H1 (cell line): ENCODE data around the gene DNA2. TPM values are rescaled to one million over a fixed set of nuclear protein-coding genes. Genes with fewer than 3 reads are reported as not detected.

Source experiments
- CTCF ChIA-PET: fragments of 300-600 bp; sonication (Branson Sonifier 250); formaldehyde crosslinking; loops from one replicate; lab custom pipeline; 2021; ENCODE audit not compliant: partially characterized antibody; lab: Charles Lee
- POLR2A ChIA-PET: fragments of 300-600 bp; sonication (Branson Sonifier 250); formaldehyde crosslinking; loops from one replicate; lab custom pipeline; 2021; ENCODE audit warnings: inconsistent platforms; ENCODE audit not compliant: partially characterized antibody; lab: Charles Lee
- DNase-seq, 2 experiments: peaks; one replicate each; pipeline versions ENCODE4 v3.0.0 to v3.0.0-alpha.2; 2010 to 2022; ENCODE audit warnings: low spot score in 2 of 2, low read depth in 1 of 2, mixed read lengths in 1 of 2
- FAIRE-seq: peaks from 2 replicates; lab custom pipeline; 2011; peaks lifted over from hg19 to GRCh38; lab: Jason Lieb, UNC
- H2AFZ ChIP-seq: 2 replicates; pipeline ENCODE4 v1.8.1; 2012; ENCODE audit warnings: low read length, inconsistent platforms
- H2AK5ac ChIP-seq: 2 replicates; pipeline ENCODE4 v1.6.1; 2013; ENCODE audit warnings: low read depth, low read length
- H2BK120ac ChIP-seq: replicated peaks from 2 replicates; pipeline ENCODE3; 2013; ENCODE audit warnings: low read depth, low read length, inconsistent platforms
- H2BK12ac ChIP-seq: 2 replicates; pipeline ENCODE4 v1.6.1; 2013; ENCODE audit warnings: low read depth, low read length
- H2BK15ac ChIP-seq: 2 replicates; pipeline ENCODE4 v1.6.1; 2013; ENCODE audit warnings: low read length
- H2BK20ac ChIP-seq: 2 replicates; pipeline ENCODE4 v1.6.1; 2013; ENCODE audit warnings: low read length
- H2BK5ac ChIP-seq: 2 replicates; pipeline ENCODE4 v1.6.1; 2013; ENCODE audit warnings: low read depth, low read length
- H3K14ac ChIP-seq: 2 replicates; pipeline ENCODE4 v1.6.1; 2013; ENCODE audit warnings: inconsistent platforms; ENCODE audit not compliant: insufficient read length
- H3K18ac ChIP-seq: 2 replicates; pipeline ENCODE4 v1.6.1; 2013; ENCODE audit warnings: low read length; ENCODE audit errors: extremely low read depth
- H3K23ac ChIP-seq: 2 replicates; pipeline ENCODE4 v1.6.1; 2013; ENCODE audit warnings: inconsistent platforms; ENCODE audit not compliant: insufficient read length
- H3K23me2 ChIP-seq: 2 replicates; pipeline ENCODE4 v1.6.1; 2013; ENCODE audit warnings: low read depth, low read length
- H3K27ac ChIP-seq: 2 replicates; pipeline ENCODE4 v1.6.1; 2011; ENCODE audit warnings: low read depth, low read length, inconsistent platforms
- H3K27me3 ChIP-seq, 4 experiments: replicated peaks in 1 of 4; 1 replicate in 1 of 4; 2 replicates in 3 of 4; pipeline versions ENCODE4 v1.6.1 to v1.8.1; 2011 to 2013; ENCODE audit warnings: low read length in 3 of 4, mild to moderate bottlenecking in 3 of 4, inconsistent platforms in 2 of 4, mixed read lengths in 2 of 4, moderate library complexity in 1 of 4; ENCODE audit not compliant: control insufficient read depth in 3 of 4, insufficient read depth in 3 of 4; ENCODE audit errors: extremely low read depth in 1 of 4
- H3K36me3 ChIP-seq, 4 experiments: 2 replicates each; pipeline versions ENCODE4 v1.6.1 to v1.8.1; 2011 to 2013; ENCODE audit warnings: mild to moderate bottlenecking in 4 of 4, low read length in 3 of 4, moderate library complexity in 2 of 4, control low read depth in 1 of 4, inconsistent platforms in 1 of 4; ENCODE audit not compliant: insufficient read depth in 4 of 4, control insufficient read depth in 2 of 4
- H3K4ac ChIP-seq: replicated peaks from 2 replicates; pipeline ENCODE3; 2013; ENCODE audit warnings: low read length, low read depth, mixed read lengths, inconsistent platforms; ENCODE audit not compliant: insufficient read length
- H3K4me1 ChIP-seq, 4 experiments: replicated peaks in 1 of 4; 1 replicate in 1 of 4; 2 replicates in 3 of 4; pipeline versions ENCODE4 v1.6.1 to v1.8.1; 2011 to 2013; ENCODE audit warnings: low read length in 3 of 4, inconsistent platforms in 2 of 4, mixed read lengths in 1 of 4; ENCODE audit not compliant: insufficient read depth in 4 of 4, control insufficient read depth in 3 of 4
- H3K4me2 ChIP-seq, 2 experiments: 2 replicates each; pipeline versions ENCODE4 v1.6.1 to v1.8.1; 2011 to 2013; ENCODE audit warnings: low read depth in 2 of 2, low read length in 2 of 2, control low read depth in 1 of 2, inconsistent platforms in 1 of 2, mild to moderate bottlenecking in 1 of 2; ENCODE audit not compliant: insufficient read depth in 1 of 2
- H3K4me3 ChIP-seq, 4 experiments: fragments of 200-600, 300-600 bp in 1 of 4; sonication (generic), shearing (Covaris generic), sonication (Bioruptor Twin) in 1 of 4; 2 replicates each; pipeline versions ENCODE4 v1.5.1 to v1.8.1; 2011 to 2016; ENCODE audit warnings: low read length in 4 of 4, low read depth in 3 of 4, control low read depth in 2 of 4, inconsistent platforms in 2 of 4, mild to moderate bottlenecking in 2 of 4, mixed read lengths in 1 of 4, moderate library complexity in 1 of 4; ENCODE audit not compliant: insufficient read depth in 2 of 4; ENCODE audit errors: extremely low read depth in 1 of 4
- H3K56ac ChIP-seq: replicated peaks from 2 replicates; pipeline ENCODE3; 2013; ENCODE audit warnings: low read depth, mild to moderate bottlenecking, mixed read lengths, low read length, inconsistent platforms; ENCODE audit not compliant: insufficient read length
- H3K79me1 ChIP-seq: 2 replicates; pipeline ENCODE4 v1.6.1; 2013; ENCODE audit warnings: low read depth, low read length, control low read depth
- H3K79me2 ChIP-seq, 2 experiments: 2 replicates each; pipeline versions ENCODE4 v1.6.1 to v1.8.1; 2012 to 2013; ENCODE audit warnings: low read length in 2 of 2, mild to moderate bottlenecking in 2 of 2, inconsistent platforms in 1 of 2; ENCODE audit not compliant: insufficient read depth in 2 of 2, control insufficient read depth in 1 of 2
- H3K9ac ChIP-seq, 4 experiments: replicated peaks in 1 of 4; 1 replicate in 1 of 4; 2 replicates in 3 of 4; pipeline versions ENCODE4 v1.6.1 to v1.8.1; 2011 to 2013; ENCODE audit warnings: low read depth in 3 of 4, low read length in 3 of 4, control low read depth in 2 of 4, mild to moderate bottlenecking in 2 of 4, moderate library complexity in 2 of 4, inconsistent platforms in 1 of 4; ENCODE audit errors: extremely low read depth in 1 of 4
- H3K9me3 ChIP-seq, 2 experiments: 2 replicates each; pipeline versions ENCODE4 v1.6.1 to v1.8.1; 2012 to 2013; ENCODE audit warnings: mild to moderate bottlenecking in 2 of 2, moderate library complexity in 2 of 2, control low read depth in 1 of 2, inconsistent platforms in 1 of 2, low read depth in 1 of 2, low read length in 1 of 2, mixed read lengths in 1 of 2; ENCODE audit not compliant: insufficient read depth in 2 of 2
- H4K20me1 ChIP-seq, 2 experiments: replicated peaks in 1 of 2; 2 replicates each; pipeline versions ENCODE3 to v1.8.1; 2011 to 2013; ENCODE audit warnings: inconsistent platforms in 2 of 2, low read length in 2 of 2, mild to moderate bottlenecking in 1 of 2; ENCODE audit not compliant: insufficient read depth in 2 of 2, control insufficient read depth in 1 of 2
- H4K5ac ChIP-seq: 2 replicates; pipeline ENCODE4 v1.6.1; 2013; ENCODE audit warnings: low read length, low read depth, mixed read lengths, inconsistent platforms; ENCODE audit not compliant: insufficient read length
- H4K8ac ChIP-seq: 2 replicates; pipeline ENCODE4 v1.8.0; 2013; ENCODE audit warnings: mild to moderate bottlenecking, moderate library complexity, low read length, inconsistent platforms; ENCODE audit not compliant: insufficient read depth; ENCODE audit errors: extremely low read depth
- H4K91ac ChIP-seq: replicated peaks from 2 replicates; pipeline ENCODE3; 2013; ENCODE audit warnings: low read length, mixed read lengths, inconsistent platforms; ENCODE audit not compliant: insufficient read length
- NANOG ChIP-seq: IDR thresholded peaks from 2 replicates; pipeline ENCODE4 v1.6.1; 2011; ENCODE audit warnings: low read length, low read depth, mild to moderate bottlenecking, inconsistent platforms; ENCODE audit not compliant: insufficient read depth, poor library complexity, severe bottlenecking
- POU5F1 ChIP-seq: IDR thresholded peaks from 2 replicates; pipeline ENCODE4 v1.6.1; 2011; ENCODE audit warnings: low read depth, mild to moderate bottlenecking, low read length, moderate library complexity
- SP1 ChIP-seq: IDR thresholded peaks from 2 replicates; pipeline ENCODE4 v1.6.1; 2011; ENCODE audit warnings: low read depth, low read length
- WGBS, 2 experiments: shearing (Covaris generic) in 1 of 2; methylation state at CpG; one replicate each; pipeline versions ENCODE4 v1.1.6 to v1.1.7; 2013 to 2015; ENCODE audit warnings: low lambda C conversion rate in 2 of 2, mixed read lengths in 2 of 2, inconsistent platforms in 1 of 2, low coverage in 1 of 2, missing lambda C conversion rate in 1 of 2; ENCODE audit not compliant: insufficient replicate concordance in 2 of 2, insufficient coverage in 1 of 2, insufficient read length in 1 of 2; ENCODE audit errors: extremely low coverage in 1 of 2, missing lambda C conversion rate in 1 of 2; 5-methylcytosine and 5-hydroxymethylcytosine counted together
- polyA plus RNA-seq, 7 experiments: library from polyadenylated mRNA; depleted of rRNA in 3 of 7; stranded (reverse) in 5 of 7; unstranded in 2 of 7; fragments of >200 nt in 5 of 7; fragments of 200-250 nt in 2 of 7; gene quantifications; 1 replicate in 5 of 7; 2 replicates in 1 of 7; 4 replicates in 1 of 7; pipeline versions ENCODE4 v1.2.1 to v1.2.3, GENCODE V29; 2011 to 2013; ENCODE audit warnings: missing spikeins in 2 of 7, mixed read lengths in 2 of 7
- total RNA-seq: library from RNA; stranded (reverse); fragmentation: NEBNext Ultra II Directional; extraction: Animal tissue kit (Norgen Biotek cat#: 25700); gene quantifications from 2 replicates; pipeline ENCODE4 v1.2.1, GENCODE V29; 2021

The DNA2 gene
- total and polyA plus RNA-seq, 2 of the 8 experiments (the other 6 are each of a cell fraction or from before 2014, with no cell fraction given) = 16.0 to 57.9 TPM

- Histone ChIP-seq H4K8ac (no peak overlapping the region), H3K23me2 (no peaks in the 10 kb centered on the region), H3K4me1 (peaks cover 0 to 6% (median 3%) of the 10 kb centered on the region in 4 experiments; a peak in 4 of 7 replicates), H2BK20ac (no peak overlapping the region), H2AFZ (no peak overlapping the region), H3K56ac (no peak overlapping the region), H2BK12ac (no peak overlapping the region), H4K5ac (no peak overlapping the region), H3K36me3 (no peaks in the 10 kb centered on the region; a peak in 1 of 8 replicates), H3K18ac (no peak overlapping the region), H2BK120ac (no peak overlapping the region), H3K9ac (no peak overlapping the region), H3K27me3 (no peaks in the 10 kb centered on the region), H3K9me3 (no peaks in the 10 kb centered on the region), H3K4me2 (peak overlapping the region in 1 of 2 experiments; percentile 31; a peak in 1 of 4 replicates), H2AK5ac (no peak overlapping the region), H3K23ac (no peak overlapping the region), H2BK5ac (no peak overlapping the region)
- FAIRE-seq (peak; percentile 58), DNase-seq (no peak)
- WGBS, 2 experiments = 14% methylated on average over 2 of the region's 2 CpGs; no CpG with 5 or more reads in 1 of the 2 experiments
- POLR2A ChIA-PET = interaction anchor here (1.1 to 1.4 kb wide), 3 partner anchors 23 to 25 kb away, joined by 3 to 4 read pairs (median 4); partner anchors contain the start of gene DNA2
- TF ChIP-seq SP1 (no peak), NANOG (peak; percentile 52), POU5F1 (peak; percentile 25; the same call in 1 of the 2 replicates)
- TF ChIP-seq, all 59 proteins: peak for 2
- Histone ChIP-seq H3K4me3 (peak overlapping the region in 1 of 4 experiments; percentile 14; a peak in 1 of 8 replicates), H3K27ac (no peak overlapping the region), H2BK15ac (no peak overlapping the region), H3K14ac (no peak overlapping the region), H3K4ac (no peak overlapping the region), H4K91ac (no peak overlapping the region), H3K79me2 (no peaks in the 10 kb centered on the region), H3K79me1 (no peaks in the 10 kb centered on the region), H4K20me1 (no peaks in the 10 kb centered on the region)
- CTCF ChIA-PET = interaction anchor here (1.9 kb wide), 1 partner anchor 55 kb away, joined by 8 read pairs; no protein-coding TSS in a partner anchor
Measured at GRCh38 chr10:68496072-68496471, 24.3 kb upstream of the DNA2 start.
